ENCODE data around the gene PHC2.

The PHC2 gene

DNA sequence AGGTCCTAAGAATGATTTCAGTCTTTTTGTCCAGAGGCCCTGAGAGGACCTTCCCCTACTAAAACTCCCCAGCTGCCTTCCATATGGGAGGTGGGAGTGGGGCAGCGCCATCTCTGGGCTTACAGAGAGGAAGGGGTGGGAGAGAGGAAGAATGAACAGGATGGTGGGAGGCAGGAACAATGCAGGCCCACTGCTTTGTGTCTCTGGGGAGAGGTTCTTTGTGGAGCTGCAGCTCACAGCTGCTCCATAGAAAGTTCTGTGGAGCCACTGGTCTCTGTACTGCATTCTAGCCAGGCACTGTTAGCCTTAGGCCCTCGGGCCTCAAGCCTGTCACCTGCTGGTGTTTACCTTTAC lies 66.4 kb downstream of the PHC2 start:
- TF ChIP-seq, protein P1, sequence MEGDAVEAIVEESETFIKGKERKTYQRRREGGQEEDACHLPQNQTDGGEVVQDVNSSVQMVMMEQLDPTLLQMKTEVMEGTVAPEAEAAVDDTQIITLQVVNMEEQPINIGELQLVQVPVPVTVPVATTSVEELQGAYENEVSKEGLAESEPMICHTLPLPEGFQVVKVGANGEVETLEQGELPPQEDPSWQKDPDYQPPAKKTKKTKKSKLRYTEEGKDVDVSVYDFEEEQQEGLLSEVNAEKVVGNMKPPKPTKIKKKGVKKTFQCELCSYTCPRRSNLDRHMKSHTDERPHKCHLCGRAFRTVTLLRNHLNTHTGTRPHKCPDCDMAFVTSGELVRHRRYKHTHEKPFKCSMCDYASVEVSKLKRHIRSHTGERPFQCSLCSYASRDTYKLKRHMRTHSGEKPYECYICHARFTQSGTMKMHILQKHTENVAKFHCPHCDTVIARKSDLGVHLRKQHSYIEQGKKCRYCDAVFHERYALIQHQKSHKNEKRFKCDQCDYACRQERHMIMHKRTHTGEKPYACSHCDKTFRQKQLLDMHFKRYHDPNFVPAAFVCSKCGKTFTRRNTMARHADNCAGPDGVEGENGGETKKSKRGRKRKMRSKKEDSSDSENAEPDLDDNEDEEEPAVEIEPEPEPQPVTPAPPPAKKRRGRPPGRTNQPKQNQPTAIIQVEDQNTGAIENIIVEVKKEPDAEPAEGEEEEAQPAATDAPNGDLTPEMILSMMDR (IDR thresholded peaks at IDR 0.05; ENCODE audit: low read depth, low read length) = no peak
- H3K4me3 ChIP-seq (ENCODE audit: low read depth, low read length) = no peak overlapping the region

DNA sequence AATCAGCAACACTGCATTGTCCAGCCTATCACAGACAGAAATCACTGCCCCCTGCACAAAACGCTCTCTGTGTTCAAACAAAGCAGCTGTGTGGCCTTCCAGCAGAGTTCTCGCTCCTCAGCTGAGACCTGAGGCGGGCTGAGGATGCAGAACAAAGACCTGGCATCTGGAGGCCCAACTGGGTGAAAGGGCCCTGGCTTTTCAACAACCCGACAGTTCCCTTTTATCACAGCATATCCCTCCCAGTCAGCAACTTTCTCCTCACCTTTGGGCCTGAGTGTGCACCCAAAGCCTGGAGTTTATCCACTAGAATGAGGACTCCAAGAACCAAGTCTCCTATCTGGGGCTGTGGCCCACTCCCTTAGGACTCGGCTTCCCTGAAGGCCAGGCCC lies 67.4 kb downstream of the PHC2 start:
- H3K4me3 ChIP-seq (ENCODE audit: low read depth, low read length) = no peak overlapping the region
- TF ChIP-seq, protein P1 (IDR thresholded peaks at IDR 0.05; ENCODE audit: low read depth, low read length) = no peak

DNA sequence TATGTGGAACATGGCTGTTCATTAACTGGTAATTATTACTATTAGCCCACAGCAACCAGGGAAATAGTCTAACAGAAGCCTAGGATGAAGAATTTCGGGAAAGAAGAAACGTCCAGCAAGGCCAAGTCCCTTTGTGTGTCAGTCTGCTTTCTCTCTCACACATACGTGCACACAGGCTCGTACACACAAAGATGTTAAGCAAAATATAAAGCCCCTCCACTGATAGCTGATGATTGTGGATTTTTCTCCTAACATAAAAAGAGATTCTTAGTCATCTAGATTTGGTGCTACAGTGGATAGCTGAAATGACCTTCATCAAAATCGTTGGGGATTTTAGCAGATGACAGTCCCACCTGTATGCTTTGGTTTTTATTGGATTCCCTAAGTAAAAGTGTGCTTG lies 67.9 kb downstream of the PHC2 start:
- TF ChIP-seq, protein P1 (IDR thresholded peaks at IDR 0.05; ENCODE audit: low read depth, low read length) = no peak
- H3K4me3 ChIP-seq (ENCODE audit: low read depth, low read length) = no peak overlapping the region

DNA sequence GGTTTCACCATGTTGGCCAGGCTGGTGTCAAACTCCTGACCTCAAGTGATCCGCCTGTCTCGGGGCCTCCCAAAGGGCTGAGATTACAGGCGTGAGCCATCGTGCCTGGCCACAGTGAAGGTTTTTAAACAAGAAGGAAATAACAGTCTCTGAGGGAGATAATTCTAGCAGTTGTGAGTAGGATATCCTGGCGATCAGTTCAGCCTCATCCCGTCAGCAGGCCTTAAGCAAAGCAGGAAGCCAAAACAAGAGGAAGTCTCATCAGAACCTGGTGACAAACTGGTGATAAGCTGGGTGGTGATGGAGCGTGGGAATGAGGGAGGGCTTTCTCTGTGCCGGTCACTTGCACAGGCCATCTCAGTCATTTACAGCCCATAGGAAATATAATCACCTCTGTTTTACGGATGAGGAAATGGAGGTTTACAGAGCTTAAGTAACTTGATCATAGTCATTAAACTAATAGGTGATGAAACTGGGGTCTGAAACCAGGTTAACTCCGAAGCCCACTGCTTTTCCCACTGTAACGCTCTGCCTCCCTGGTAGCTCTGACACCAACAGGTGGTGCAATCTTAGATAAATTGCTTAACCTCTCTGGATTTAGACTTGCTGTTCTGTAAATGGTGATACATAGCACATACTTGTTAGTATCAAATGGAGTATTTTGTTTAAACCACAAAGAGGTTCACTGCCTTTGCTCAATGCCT lies 69.2 kb downstream of the PHC2 start:
- no peak overlapping the region for H3K4me3 ChIP-seq (ENCODE audit: low read depth, low read length)
- TF ChIP-seq, protein P1 (IDR thresholded peaks at IDR 0.05; ENCODE audit: low read depth, low read length) = no peak

DNA sequence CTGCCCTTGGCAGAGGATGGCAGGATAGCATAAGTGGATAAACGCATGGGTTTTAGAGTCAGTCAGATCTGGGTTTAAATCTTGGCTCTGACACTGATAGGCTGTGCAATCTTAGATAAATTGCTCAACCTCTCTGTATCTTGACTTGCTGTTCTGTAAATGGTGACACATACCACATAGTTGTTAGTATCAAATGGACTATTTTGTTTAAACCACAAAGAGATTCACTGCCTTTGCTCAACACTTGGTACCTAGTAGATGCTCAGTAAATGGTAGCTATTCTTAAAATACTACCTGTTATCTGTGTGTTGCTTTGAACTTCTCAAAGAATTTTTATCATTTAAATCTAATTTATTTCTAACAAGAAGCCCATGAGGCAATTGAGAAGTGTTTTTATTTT lies 70.5 kb downstream of the PHC2 start:
- TF ChIP-seq, protein P1 (IDR thresholded peaks at IDR 0.05; ENCODE audit: low read depth, low read length) = no peak
- no peak overlapping the region for H3K4me3 ChIP-seq (ENCODE audit: low read depth, low read length)

DNA sequence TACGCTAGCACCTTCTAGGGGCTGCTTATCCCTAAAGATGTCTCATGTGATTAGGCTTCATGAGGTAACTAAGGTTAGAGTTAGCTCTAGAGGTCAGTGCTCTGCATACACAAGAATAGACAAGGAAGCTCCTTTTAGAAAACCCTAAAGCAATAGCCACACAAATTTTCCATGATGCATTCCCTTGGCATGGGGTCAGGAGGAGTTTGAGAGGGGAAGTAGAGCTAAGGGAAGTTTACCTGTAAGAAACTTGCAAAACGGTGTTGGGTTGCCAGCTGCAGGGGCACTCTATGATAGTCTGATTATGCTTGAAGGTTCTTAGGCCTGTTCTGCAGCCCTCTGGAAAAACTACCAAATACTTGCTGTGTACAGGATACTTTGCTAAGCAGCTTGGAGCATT lies 71.0 kb downstream of the PHC2 start:
- TF ChIP-seq, protein P1 (IDR thresholded peaks at IDR 0.05; ENCODE audit: low read depth, low read length) = no peak
- H3K4me3 ChIP-seq (ENCODE audit: low read depth, low read length) = no peak overlapping the region

DNA sequence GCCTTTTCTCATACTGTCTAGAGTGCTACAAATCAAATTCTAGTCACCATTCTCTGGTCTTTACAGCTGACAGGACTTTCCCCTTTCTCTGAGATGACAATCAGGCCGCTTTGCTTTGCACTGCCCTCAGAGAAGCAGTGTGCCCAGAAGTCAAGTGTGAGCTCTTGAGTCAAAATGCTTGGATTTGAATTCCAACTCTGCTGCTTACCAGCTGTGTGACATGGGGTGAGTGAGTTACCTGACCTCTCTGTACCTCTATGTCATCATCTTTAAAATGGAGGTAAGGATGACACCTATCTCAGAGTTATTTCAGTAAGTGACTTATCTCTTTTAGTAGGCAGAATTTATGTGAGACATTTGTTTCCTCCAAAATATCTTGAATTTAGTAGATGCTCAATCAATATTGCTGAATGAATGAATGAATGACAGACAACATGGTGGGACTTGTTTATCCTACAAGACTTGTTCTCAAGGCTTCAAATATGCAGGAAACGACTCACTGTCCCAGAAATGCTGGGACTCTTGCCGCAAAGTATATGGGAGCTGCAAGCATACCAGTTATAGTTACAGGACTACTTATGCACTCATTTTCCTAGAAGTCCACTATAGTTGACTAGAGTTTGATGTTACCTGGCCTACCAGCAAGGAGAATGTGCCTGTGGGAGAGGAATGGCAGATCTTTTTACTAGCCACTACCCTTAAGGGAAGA lies 71.9 kb downstream of the PHC2 start:
- TF ChIP-seq, protein P1 (IDR thresholded peaks at IDR 0.05; ENCODE audit: low read depth, low read length) = no peak
- no peak overlapping the region for H3K4me3 ChIP-seq (ENCODE audit: low read depth, low read length)
